GM18868 (cell line): ENCODE data around the gene BHLHA15.

ENCODE experiments used
- ATAC-seq: cut with Tn5 transposase; IDR thresholded peaks from one replicate; pipeline ENCODE4 v1.9.1; 2021; ENCODE audit warnings: mild to moderate bottlenecking, moderate library complexity; ENCODE audit not compliant: unreplicated experiment

The BHLHA15 gene

DNA sequence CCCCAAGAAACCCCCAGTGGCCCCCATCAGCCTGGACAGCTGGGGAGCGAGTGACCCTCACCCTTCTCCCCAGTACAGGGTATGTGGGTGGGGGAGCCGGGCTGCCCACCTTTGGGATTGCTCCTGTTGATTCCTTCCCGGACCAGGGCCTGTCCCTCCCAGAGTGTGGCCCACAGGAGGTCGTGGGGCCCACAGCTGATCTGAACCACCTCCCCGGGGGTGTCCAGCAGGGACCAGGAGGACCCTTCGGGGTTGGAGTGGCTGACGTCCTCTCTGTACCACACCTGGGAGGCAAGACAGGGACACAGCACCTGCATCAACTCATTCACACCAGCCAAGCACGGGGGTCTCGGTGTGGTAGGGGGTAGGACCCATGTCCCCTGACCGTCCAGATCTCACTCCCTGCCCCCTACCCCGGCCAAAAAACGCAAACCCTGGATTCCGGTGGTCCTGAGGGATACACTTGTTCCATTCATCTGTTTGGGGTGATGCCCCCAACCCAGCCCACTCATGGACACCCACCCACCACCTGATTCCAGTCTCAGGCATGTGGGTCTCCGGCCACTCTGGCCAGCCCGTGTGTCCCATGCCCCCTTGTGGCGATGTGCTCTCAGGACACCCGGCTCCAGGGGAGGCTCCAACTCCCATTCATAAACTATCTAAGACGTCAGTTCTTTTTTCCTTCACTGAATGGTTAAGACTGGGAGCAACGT is 29.9 kb downstream of the BHLHA15 start:
- ATAC-seq = peak; percentile 88

DNA sequence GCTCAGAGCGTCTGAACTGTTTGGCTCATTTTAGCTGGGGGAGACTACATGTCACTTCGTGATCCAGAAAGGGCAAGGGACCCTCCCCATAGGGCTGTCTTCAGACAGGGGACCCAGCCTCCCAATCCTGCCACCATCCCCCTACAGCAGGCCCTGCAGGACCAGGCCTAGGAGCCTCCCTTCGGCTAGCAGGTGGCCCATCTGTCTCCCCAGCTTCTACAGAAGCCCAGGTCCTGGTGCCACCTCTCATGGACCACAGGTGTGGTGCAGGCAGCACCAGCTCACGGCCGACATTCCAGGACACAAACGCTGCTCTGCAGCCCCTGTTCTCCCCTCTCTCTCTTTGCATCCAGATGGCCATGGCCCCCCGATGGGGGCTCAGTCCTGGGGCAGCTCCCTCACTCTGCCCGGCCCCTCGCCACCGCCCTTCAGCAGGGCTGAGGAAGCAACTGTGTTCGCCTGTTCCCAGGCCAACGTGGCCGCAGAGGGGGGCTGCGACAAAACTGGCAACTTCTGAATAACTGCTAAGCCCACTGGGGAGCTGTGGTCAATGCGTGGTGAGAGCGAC is 30.5 kb downstream of the BHLHA15 start:
- peak; percentile 18 for ATAC-seq

- ATAC-seq = no peak
Measured at GRCh38 chr7:98242342-98242741, 31.1 kb downstream of the BHLHA15 start.

- ATAC-seq = no peak
Measured at GRCh38 chr7:98242934-98243333, 31.7 kb downstream of the BHLHA15 start.

DNA sequence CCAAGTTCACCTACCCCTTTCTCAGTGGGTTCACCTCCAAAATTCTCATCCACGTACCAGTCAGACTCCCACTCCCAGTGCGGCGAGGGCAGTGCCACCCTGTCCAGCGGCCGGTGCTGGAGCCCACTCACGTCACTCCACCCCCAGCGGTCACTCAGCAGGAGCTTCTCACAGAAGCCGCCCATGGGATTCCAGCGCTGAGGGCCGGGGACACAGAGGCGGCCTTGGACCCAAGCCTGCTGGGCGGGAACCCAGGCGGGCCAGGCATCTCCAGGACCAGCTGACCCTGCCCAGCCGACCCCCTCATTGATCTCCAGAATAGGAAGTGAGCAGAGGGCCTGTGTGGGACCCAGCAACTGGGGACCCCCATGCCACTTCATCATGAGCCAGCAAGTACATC is 33.6 kb downstream of the BHLHA15 start:
- no peak for ATAC-seq

- ATAC-seq = no peak
Measured at GRCh38 chr7:98248156-98248555, 36.9 kb downstream of the BHLHA15 start.

DNA sequence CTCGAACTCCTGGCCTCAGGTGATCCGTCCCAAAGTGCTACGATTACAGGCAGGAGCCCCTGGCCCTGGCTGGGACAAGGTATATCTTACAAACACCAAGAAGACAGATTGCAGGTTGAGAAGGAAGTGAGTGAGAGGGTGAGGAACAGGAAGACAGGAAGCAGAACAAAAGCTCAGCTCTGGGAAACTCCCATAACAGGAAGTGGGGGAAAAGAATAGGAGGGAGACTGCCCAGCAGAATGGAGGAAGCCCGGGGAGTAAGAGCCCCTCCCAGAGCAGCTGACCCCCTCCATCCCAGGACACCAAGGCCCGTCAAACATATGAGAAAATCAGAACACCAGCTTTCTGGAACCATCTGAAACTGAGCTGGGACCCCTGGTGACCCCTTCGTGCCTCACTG is 37.9 kb downstream of the BHLHA15 start:
- no peak for ATAC-seq

GRCh38 chr7:98250789-98251188 is 39.5 kb downstream of the BHLHA15 start:
- ATAC-seq = no peak

- ATAC-seq = peak; percentile 20
Measured at GRCh38 chr7:98251231-98251600, 40.0 kb downstream of the BHLHA15 start.

- peak; percentile 97 for ATAC-seq
Measured at GRCh38 chr7:98251601-98252424, 40.6 kb downstream of the BHLHA15 start, which contains the start of gene TECPR1. Gene TECPR1, minus strand, starts transcription at chr7:98252232. Its CDS starts 6,086 bp downstream, at chr7:98246146.

- ATAC-seq = peak; percentile 38
Measured at GRCh38 chr7:98252425-98253054, 41.3 kb downstream of the BHLHA15 start.

GRCh38 chr7:98254516-98254915 is 43.3 kb downstream of the BHLHA15 start:
- no peak for ATAC-seq

- no peak for ATAC-seq
Measured at GRCh38 chr7:98254951-98255610, 43.8 kb downstream of the BHLHA15 start.

DNA sequence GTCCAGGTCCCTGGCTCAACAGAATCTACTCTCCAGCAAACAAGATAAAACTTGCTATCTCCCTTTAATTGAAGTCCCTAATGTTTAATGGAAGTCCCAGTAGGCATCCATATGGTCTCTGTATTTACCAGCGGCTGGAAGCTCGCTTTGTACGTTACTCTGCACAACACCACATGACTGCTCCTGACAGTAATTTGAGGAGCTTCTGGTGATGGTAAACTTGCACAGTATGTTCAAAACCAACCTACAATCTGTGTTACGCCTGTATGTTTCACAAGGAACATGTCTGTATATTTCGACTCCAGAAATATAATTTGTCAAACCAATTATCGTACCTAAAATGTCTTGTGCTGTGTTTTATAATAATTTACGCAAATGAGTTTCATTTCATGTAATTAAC is 45.2 kb downstream of the BHLHA15 start:
- ATAC-seq = no peak

DNA sequence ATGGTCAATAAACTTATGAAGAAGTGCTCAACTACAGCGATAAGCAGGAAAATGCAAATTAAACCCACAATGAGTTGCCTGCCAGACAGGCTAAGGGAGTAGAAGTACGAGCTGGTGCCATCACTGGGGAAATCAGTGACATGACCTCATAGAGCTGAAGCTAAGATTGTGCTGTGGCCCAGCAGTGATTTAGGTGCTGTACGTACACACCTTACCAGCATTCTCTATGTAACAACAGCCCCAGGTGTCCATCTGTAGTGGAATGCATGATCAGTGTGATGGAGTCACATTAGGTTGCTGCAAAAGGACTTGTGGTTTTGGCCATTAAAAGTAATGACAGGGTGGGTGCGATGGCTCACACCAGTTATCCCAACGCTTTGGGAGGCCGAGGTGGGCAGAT is 46.5 kb downstream of the BHLHA15 start:
- ATAC-seq = no peak
